Vagina (tissue), 2 donors: ENCODE measurements around the gene TNFRSF1B. TPM values are rescaled to one million over a fixed set of nuclear protein-coding genes. Genes with fewer than 3 reads are reported as not detected.

Experiments
- DNase-seq, 2 donors: peaks; one replicate each; pipeline ENCODE4 v3.0.0-alpha.2; 2017; ENCODE audit errors: extremely low spot score in 2 of 2
- H3K27ac ChIP-seq: fragments of 200-600 bp; sonication (generic); one replicate; pipeline ENCODE4 v1.5.1; 2019
- H3K27me3 ChIP-seq: fragments of 200-600 bp; sonication (generic); one replicate; pipeline ENCODE4 v1.5.1; 2019
- H3K36me3 ChIP-seq, 2 donors: fragments of 200-600 bp; sonication (generic); one replicate each; pipeline ENCODE4 v1.5.1; 2017 to 2019
- H3K4me1 ChIP-seq: fragments of 200-600 bp; sonication (generic); one replicate; pipeline ENCODE4 v1.5.1; 2019
- H3K4me3 ChIP-seq, 2 donors: fragments of 200-600 bp; sonication (generic); 1 replicate in 1 of 2; 2 replicates in 1 of 2; pipeline ENCODE4 v1.5.1; 2016 to 2019
- H3K9me3 ChIP-seq: fragments of 200-600 bp; sonication (generic); one replicate; pipeline ENCODE4 v1.5.1; 2019
- CTCF ChIP-seq, 3 experiments: fragments of 450-650 bp in 2 of 3; fragments of 200-600 bp in 1 of 3; sonication (generic) in 1 of 3; IDR thresholded peaks; one replicate each; pipeline ENCODE4 v1.5.1; 2017 to 2019; ENCODE audit warnings: antibody characterized with exemption in 3 of 3, mild to moderate bottlenecking in 2 of 3, moderate library complexity in 2 of 3
- POLR2A ChIP-seq, 2 donors: fragments of 450-650 bp; IDR thresholded peaks; one replicate each; pipeline ENCODE4 v1.6.1; 2017; ENCODE audit warnings: antibody characterized with exemption in 2 of 2, mild to moderate bottlenecking in 2 of 2, moderate library complexity in 2 of 2
- POLR2AphosphoS5 ChIP-seq, 2 donors: sonication (generic); formaldehyde crosslinking; IDR thresholded peaks; one replicate each; pipeline ENCODE4 v1.9.0; 2017; ENCODE audit warnings: antibody characterized with exemption in 2 of 2, mild to moderate bottlenecking in 2 of 2, low read depth in 1 of 2; ENCODE audit not compliant: insufficient read depth in 1 of 2
- intact Hi-C: fragments of 100-400 bp; cut with DNase I; formaldehyde crosslinking; loops from one replicate; pipeline ENCODE4 v1.15.1; 2023
- total RNA-seq: library from RNA; depleted of rRNA; stranded (reverse); fragments of >200 nt; gene quantifications from one replicate; pipeline ENCODE4 v1.2.3, GENCODE V29; 2016

Gene TNFRSF1B
- total RNA-seq, 1 donor from 2014 or later = 41.0 TPM

DNA sequence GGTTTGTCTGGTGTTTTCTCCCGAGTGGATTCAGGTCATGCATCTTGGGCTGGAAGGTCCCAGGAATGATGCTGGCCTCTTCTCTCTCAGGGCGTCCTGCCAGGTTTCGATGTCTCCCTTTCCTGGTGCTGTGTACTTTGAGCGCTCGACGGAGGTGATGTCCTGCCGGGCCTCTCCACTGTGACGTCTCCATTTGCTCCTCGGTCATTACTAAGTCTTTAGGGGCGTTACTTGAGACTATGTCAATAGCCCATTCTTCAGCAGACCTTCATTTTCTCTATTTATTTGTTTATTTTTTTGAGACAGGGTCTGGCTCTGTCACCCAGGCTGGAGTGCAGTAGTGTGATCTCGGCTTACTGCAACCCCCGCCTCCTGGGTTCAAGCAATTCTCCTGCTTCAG, 37.2 kb upstream of the TNFRSF1B start:
- Histone ChIP-seq H3K9me3 (no peaks in the 10 kb centered on the region), H3K36me3 (no peaks in the 10 kb centered on the region), H3K27me3 (no peaks in the 10 kb centered on the region), H3K4me1 (peaks cover 40% of the 10 kb centered on the region), H3K27ac (no peak overlapping the region), H3K4me3 (no peak overlapping the region)
- intact Hi-C loops = no loop called here
- no peak for TF ChIP-seq POLR2AphosphoS5 (IDR thresholded peaks at IDR 0.05; ENCODE audit: insufficient read depth in 1 of 2, low read depth in 1 of 2)
- TF ChIP-seq CTCF (IDR thresholded peaks at IDR 0.05) = no peak
- no peak for TF ChIP-seq POLR2A (IDR thresholded peaks at IDR 0.05)
- no peak for DNase-seq

GRCh38 chr1:12130466-12131130, 36.2 kb upstream of the TNFRSF1B start:
- Histone ChIP-seq H3K27ac (peak overlapping the region; percentile 22), H3K4me3 (no peak overlapping the region), H3K27me3 (no peaks in the 10 kb centered on the region), H3K4me1 (peaks cover 35% of the 10 kb centered on the region), H3K9me3 (no peaks in the 10 kb centered on the region), H3K36me3 (no peaks in the 10 kb centered on the region)
- TF ChIP-seq POLR2AphosphoS5 (IDR thresholded peaks at IDR 0.05; ENCODE audit: insufficient read depth in 1 of 2, low read depth in 1 of 2) = no peak
- TF ChIP-seq POLR2A (IDR thresholded peaks at IDR 0.05) = no peak
- no peak for TF ChIP-seq CTCF (IDR thresholded peaks at IDR 0.05)
- no peak for DNase-seq
- intact Hi-C loops = no loop called here

GRCh38 chr1:12132078-12132477, 34.7 kb upstream of the TNFRSF1B start:
- Histone ChIP-seq H3K4me1 (peaks cover 29% of the 10 kb centered on the region), H3K4me3 (no peak overlapping the region), H3K27ac (peak overlapping the region; percentile 53), H3K9me3 (no peaks in the 10 kb centered on the region), H3K36me3 (no peaks in the 10 kb centered on the region), H3K27me3 (no peaks in the 10 kb centered on the region)
- intact Hi-C loops = no loop called here
- TF ChIP-seq POLR2A (IDR thresholded peaks at IDR 0.05) = no peak
- TF ChIP-seq CTCF (IDR thresholded peaks at IDR 0.05) = no peak
- TF ChIP-seq POLR2AphosphoS5 (IDR thresholded peaks at IDR 0.05; ENCODE audit: insufficient read depth in 1 of 2, low read depth in 1 of 2) = no peak
- DNase-seq = no peak

DNA sequence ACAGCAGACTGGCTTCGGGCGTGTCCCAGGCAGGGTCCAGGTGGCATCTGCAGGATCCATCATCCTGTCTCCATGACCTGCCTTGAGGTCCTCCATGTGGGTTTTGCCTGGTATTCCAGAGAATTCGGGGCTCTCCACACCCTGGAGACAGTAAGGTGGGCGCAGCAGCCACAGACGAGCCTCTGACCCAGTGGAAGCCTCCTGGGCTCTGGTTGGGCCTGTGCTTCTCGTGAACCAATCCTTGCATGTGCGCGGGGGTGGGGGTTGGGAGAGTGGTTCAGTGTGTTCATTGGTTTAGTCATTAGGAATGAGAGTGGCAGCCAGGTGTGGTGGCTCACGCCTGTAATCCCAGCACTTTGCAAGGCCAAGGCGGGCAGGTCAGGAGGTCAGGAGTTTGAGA, 32.1 kb upstream of the TNFRSF1B start:
- no peak for DNase-seq
- no peaks in the 10 kb centered on the region for H3K27me3 ChIP-seq
- intact Hi-C loops = no loop called here
- peak overlapping the region; percentile 34 for H3K27ac ChIP-seq
- no peaks in the 10 kb centered on the region for H3K9me3 ChIP-seq
- H3K36me3 ChIP-seq = no peaks in the 10 kb centered on the region
- H3K4me3 ChIP-seq = no peak overlapping the region
- peaks cover 29% of the 10 kb centered on the region for H3K4me1 ChIP-seq
- TF ChIP-seq CTCF (IDR thresholded peaks at IDR 0.05) = no peak
- no peak for TF ChIP-seq POLR2AphosphoS5 (IDR thresholded peaks at IDR 0.05; ENCODE audit: insufficient read depth in 1 of 2, low read depth in 1 of 2)
- no peak for TF ChIP-seq POLR2A (IDR thresholded peaks at IDR 0.05)

GRCh38 chr1:12135612-12136011, 31.2 kb upstream of the TNFRSF1B start:
- H3K27ac ChIP-seq = peak overlapping the region; percentile 34

More at GRCh38 chr1:12135612-12136011, 31.2 kb upstream of the TNFRSF1B start:
- Histone ChIP-seq H3K9me3 (no peaks in the 10 kb centered on the region), H3K36me3 (no peaks in the 10 kb centered on the region), H3K4me1 (peaks cover 23% of the 10 kb centered on the region), H3K27me3 (no peaks in the 10 kb centered on the region), H3K4me3 (no peak overlapping the region)
- TF ChIP-seq CTCF (IDR thresholded peaks at IDR 0.05) (no peak), POLR2AphosphoS5 (IDR thresholded peaks at IDR 0.05; ENCODE audit: insufficient read depth in 1 of 2, low read depth in 1 of 2) (no peak), POLR2A (IDR thresholded peaks at IDR 0.05) (no peak)
- no peak for DNase-seq
- intact Hi-C loops = no loop called here
